Measurements from ENCODE around the gene LINC00237.

DNA sequence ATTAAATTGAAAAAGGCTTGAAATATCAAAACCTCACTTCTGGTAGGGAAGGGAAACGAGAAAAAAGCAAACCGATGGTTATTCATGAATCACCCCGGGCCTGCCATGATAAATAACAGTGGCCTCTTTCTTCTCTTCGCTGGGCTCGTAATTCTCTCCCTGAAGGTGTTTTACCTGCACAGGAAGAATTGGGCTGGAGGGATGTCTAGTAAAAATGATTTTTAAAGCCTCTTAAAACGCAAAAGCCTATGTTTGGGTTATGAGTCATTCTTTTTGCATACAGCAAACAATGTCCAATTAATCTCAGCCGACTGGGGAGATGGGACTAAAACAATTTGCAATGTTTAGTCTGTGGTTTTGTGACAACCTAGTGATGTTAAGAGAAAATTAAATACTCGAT, 16.8 kb downstream of the LINC00237 start:
- TF ChIP-seq, protein P1, sequence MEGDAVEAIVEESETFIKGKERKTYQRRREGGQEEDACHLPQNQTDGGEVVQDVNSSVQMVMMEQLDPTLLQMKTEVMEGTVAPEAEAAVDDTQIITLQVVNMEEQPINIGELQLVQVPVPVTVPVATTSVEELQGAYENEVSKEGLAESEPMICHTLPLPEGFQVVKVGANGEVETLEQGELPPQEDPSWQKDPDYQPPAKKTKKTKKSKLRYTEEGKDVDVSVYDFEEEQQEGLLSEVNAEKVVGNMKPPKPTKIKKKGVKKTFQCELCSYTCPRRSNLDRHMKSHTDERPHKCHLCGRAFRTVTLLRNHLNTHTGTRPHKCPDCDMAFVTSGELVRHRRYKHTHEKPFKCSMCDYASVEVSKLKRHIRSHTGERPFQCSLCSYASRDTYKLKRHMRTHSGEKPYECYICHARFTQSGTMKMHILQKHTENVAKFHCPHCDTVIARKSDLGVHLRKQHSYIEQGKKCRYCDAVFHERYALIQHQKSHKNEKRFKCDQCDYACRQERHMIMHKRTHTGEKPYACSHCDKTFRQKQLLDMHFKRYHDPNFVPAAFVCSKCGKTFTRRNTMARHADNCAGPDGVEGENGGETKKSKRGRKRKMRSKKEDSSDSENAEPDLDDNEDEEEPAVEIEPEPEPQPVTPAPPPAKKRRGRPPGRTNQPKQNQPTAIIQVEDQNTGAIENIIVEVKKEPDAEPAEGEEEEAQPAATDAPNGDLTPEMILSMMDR (IDR thresholded peaks at IDR 0.05): no peak
- TF ChIP-seq POLR2A (IDR thresholded peaks at IDR 0.05) (no peak), EP300 (IDR thresholded peaks at IDR 0.05) (no peak)

All from ovary (tissue), 3 donors.